NOMO-1 treated with DMSO at 0.1 percent for 48 hours (cell line): ENCODE data around the gene AP1S1.

Experiments
- DNase-seq: peaks from one replicate; lab custom pipeline; 2025; ENCODE audit not compliant: unreplicated experiment; lab: John Stamatoyannopoulos, UW

The AP1S1 gene

DNA sequence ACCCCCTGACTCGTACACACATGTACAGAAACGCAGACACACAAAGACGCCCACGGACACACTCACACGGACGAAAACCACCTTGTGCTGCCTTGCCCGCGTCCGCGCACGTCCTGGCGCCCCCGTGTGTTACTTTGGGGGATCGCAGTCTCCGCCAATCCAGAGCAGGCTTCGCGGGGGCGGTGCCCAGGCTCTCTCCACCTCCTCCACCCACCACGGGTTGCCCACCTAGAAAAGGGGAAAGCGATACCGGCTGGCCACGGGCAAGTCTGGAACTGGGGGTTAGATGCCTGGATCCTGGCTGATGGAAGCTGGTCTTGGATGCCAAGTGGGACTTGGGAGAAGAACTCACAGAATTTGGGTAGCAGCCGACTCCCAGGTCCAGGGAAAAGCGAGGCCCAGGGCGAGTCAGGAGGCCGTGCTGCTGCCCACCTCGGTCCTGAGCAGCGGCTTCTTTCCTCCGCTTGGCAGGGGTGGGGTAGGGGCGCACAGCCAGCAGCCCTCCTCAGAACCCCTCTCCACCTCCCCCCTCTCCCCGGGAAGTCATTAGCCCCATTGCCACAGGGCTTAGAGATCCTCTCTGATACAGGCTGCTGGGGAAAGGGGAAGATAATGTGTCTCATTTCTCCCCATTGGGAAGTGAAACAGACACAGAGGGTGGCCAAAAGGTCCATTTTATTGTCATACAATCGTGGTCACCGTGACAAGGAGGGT is 15.7 kb downstream of the AP1S1 start:
- DNase-seq = peak; percentile 68

DNA sequence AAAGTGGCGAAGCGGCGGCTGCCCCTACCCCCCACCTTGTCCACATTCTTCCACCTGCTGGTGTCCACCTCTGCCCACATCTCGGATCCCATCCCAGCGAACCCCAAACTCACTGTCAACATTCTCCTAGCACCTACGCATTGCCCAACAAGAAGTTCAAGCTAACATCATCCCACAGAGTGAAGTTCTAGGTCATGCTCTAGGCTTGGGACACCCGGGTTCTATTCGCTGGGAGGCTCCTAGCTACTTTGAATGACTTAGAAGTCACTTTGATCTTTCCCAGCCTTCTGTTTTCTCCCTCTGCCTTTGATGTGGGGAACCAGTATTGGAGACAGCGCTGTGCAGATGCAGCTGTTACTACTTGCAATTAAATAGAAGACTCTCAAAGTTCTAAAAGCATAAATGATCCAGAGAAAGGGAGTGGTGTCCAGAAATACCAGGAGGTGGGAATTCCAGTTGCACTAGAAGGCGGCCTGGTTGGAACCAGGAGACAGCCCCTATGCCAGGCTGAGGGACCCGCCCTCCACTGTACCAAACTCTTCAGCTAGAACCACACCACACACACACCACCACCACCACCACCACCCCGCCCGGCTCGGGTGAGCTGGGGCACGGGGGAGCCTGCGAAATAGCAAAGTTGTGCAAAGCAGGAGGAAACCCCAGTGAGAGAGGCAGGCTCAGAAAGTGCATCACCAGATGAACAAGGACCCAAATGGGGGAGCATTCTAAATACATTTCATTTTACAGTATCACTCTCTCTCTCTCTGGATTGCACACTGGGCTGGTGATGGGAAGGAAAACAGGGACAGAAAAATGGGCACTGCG is 16.6 kb downstream of the AP1S1 start:
- DNase-seq = no peak

DNA sequence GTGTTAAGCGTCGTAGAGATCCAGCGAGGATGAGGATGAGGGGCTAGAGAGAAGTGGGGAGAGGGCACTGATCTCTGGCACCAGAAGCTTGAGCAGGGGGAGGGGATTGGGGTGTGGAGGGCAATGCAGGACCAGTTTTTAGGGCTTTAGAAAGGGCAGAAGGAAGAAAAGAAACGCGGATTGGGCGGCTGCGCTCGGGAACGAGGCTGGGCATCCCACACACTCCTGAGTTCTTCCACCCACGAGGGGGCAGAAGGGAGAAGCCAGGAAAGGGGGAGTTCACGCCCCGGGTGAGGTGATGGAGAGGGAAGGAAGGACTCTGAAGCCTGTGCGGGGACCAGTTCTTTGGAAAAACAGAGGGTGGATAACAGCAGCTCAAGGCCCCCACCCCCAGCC is 17.2 kb downstream of the AP1S1 start:
- DNase-seq = no peak

DNA sequence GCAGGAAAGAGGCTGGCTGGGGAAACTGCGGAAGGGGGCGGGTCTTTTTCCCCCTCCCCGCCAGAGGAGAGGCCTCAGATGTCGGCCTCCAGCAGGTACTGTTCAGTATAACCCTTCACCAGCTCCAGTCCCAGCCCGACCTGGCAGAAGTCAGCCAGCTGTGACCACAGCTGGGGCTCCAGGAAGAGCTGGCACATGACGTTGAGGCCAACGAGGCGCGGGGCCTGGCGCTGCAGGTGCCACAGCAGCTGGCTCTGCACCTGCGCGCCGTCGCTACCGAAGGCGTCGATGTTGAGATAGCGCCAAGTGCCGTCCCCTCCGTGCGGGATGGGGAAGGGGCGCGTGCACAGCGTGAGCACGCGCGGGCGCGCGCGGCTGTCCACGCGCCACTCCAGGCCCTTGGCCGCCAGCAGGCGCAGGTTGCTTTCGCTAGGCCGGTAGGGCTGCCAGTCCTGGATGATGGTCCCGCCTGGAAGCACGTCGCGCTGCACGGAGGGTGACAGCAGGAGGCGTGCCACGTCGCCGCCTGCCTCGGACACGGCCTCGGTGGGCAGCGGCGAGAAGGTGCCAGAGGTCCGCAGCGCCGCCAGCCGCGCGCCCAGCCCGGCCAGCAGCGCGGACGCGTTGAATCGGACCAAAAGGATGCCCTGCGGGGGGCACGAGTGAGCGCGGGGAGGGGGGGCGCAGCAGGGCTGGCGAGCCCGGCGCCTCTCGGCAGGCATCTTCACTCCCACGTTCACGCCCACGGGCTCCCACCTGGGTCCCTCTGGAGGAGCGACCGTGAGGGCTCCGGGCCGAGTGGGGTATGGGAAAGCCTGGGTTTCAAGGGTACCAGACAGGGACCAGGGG is 18.0 kb downstream of the AP1S1 start:
- DNase-seq = no peak

DNA sequence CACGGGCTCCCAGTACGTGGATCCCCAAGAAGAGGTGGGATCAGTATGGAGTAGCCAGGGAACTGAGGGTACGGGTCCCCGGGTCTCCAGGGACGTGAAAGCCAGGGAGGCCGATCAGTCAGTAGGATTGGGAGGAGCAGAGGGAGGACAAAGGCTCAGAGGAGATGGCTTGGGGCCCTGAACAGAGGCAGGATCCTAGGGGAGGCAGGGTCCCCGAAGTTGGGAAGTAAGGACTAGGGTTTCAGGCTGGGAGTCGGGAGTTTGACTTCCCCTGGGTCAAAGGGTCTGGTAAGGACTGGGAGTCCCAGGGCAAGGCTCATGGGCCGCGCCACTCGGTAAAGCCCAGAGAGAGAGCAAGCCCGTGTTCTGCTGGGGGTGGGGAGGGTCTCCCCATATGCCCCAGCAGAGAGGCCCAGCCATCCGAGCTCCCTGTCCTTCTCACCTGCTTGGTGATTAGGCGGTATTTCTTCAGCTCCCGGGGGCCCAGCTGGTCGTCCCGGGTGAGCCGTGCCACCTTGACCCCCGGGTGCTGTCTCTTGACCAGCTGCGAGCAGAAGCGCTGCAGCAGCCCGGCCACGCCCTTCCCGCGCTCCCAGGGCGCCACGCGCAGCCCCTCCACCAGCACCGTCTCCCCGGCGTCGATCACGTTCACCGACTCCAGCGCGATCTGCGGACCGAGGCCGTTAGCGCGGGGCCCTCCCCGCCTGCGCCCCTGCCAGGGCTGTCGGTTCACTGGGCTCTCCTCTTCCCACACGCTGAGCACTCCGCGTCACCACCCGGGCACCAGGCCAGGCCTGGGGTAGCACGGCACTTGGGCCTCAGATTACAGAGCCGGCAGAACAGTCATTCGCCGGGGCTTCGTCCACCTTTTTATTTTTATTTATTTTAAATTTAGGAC is 18.8 kb downstream of the AP1S1 start:
- no peak for DNase-seq

DNA sequence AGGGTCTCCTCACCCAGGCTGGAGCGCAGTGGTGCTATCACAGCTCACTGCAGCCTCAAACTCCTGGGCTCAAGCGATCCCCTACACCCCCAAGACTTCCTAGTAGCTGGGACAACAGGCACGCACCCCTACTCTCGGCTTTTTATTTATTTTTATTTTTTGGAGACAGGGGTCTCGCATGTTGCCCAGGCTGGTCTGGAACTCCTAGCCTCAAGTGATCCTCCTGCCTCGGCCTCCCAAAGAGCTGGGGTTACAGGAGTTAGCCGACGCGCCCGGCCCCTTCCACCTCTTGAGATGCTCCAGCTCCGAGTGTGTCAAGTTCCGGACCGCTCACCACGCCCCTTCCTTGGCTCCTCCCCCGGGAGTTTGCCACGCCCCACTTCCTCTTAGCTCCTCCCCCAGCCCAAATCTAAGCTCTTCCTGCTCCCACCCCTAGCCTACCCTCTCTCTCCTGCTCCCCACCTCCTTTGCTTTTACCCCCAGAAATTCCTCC is 19.5 kb downstream of the AP1S1 start:
- DNase-seq = peak; percentile 59

DNA sequence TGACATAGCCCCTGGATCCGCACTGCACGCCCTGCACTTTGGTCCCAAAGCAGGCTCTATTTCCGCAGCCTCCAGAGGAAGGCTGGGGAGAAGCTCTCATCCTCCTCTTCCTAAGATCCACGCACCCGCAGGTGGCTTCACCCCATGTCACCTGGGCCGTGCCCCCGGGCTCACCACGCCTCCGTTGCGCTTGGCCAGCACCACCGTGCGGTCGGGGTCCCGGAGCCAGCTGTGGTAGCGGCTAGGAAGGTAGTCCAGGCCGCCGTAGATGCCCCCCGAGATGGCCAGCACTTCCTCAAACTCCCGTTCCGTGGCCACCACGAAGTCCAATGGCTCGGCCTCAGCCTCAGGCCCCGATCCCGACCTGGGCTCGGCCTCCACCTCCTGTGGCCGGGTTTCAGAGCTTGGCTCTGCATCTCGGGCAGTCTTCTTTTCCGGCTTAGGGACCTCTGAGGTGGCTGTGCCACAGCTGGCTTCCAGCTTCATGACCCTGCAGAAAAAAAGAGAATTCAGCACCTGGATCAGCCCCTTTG is 20.1 kb downstream of the AP1S1 start:
- no peak for DNase-seq

DNA sequence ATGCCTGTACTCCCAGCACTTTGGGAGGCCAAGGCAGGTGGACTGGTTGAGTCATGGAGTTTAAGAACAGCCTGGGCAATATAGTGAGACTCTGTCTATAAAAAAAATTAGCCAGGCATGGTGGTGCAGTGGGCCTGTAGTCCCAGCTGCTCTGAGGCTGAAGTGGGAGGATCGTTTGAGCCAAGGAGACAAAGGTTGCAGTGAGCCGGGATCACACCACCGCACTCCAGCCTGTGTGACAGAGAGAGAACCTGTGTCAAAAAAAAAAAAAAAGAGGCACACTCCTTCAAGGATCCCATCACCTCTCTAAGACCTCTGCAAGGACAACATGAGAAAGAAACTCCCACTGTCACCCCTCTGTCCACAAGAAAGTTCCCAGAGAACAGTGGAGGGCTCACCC is 21.4 kb downstream of the AP1S1 start:
- no peak for DNase-seq

DNA sequence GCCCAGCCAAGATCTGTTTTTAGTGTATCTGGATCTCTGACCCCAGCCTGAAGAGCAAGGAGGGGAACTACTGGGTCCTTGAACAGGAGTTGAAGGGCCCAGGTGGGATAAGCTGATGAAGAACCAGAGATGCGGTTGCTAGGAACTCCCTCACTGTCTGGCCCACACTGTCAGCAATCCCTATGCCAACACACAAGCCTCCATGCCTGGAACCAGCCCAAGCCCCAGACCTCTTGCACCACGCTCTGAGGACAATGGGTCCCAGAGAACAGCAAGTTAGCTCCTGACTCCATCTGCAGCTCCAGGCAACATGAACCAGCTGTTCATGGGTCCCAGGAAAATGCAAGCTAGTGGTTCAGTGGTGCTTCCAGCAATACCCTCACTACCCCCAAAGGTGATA is 23.4 kb downstream of the AP1S1 start:
- DNase-seq = no peak

DNA sequence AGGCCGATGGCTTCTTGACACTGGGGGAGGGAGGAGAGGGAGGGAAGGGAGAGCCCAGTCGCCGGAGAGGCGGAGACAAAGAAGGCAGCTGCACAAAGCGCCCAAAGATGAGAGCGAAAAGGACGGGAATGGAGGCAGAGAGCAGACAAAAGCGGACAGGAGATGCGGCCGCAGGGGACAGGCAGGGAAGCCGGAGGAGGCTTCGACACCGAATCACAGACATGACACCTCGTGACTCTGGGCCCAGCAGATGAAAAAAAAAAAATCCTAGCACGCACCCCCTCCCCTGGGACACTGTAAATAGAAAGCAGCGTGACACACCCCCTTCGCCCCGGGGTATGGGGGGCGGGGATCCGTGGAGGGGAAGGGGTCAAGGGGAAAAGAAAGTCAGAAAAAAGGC is 24.8 kb downstream of the AP1S1 start:
- DNase-seq = no peak

DNA sequence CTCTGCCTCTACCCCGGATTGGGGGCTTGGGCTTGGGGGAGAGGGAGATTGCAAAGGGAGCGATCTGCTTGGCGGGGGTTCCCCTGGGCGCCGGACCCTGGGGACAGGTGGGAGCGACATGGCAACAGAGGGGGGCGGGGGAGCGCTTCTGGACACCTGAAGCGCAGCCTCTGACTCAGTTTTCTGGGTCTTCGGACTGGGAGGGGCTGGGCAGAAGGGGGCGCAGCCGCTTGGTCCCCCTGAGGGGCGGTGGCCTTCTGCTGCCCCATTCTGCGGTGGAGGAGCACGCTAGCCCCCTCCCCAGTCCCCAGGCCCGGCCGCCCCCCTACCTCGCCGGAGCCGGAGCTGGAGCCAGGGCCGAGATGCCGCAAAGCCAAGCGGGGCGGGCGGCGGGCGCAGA is 25.4 kb downstream of the AP1S1 start:
- DNase-seq = no peak

DNA sequence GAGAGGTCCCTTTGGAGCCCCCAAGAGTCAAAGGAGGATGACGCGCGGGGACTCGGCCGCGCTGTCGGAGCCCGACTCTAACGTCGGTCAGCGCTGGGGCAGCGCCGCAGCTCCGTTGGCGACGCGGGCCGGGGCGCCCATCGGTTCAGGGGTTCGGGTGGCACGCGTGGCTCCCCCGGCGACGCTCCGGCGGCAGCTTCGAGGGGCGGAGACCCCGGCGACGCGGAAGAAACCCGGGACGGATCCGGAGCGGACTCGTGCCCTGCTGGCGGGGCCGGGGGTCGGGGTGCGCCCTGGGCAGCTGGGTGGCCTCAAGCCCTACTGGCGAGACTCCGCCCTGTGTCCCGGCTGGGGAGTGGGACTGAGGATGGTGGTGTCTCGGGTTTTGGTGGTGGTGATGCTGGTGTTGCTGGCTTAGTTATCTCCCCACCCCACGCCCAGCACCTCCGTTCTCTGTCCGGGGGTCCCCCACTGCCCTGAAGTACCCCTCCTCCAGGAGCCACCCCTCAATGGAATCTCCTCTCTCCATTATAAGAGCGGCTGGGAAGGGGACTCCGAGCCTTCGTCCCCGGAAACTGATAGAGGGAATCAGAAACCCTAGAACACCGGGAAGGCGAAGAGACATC is 26.0 kb downstream of the AP1S1 start, which contains the start of gene NAT16:
NAT16 (minus strand) TSS at position 164 of the 626 bp plus-strand sequence. CDS start 5,486 bp downstream, outside the sequence.
- DNase-seq = no peak

DNA sequence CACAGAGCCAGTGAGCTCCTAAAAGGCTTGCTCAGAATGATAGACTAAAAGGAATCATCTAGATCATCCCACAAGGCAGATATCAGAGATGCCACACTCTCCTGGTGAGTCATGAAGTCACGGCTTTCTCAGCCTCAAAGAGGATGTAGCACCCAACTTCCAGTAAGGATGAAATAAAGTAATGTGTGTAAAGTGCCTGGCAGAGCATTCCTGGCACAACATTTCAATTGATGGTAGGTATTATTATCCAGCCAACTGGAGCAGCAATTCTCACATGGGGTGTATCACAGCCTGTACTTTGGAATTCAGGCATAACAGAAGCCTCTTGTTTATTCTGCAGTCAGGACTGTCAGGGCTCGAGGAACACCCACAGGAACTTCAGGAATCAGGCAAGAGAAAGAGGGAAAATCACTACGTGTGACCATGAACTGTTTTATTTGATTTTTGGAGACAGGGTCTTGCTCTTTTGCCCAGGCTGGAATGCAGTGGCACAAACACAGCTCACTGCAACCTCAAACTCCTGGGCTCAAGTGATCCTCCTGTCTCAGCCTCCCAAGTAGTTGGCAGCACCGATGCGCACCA is 31.1 kb downstream of the AP1S1 start:
- DNase-seq = no peak

DNA sequence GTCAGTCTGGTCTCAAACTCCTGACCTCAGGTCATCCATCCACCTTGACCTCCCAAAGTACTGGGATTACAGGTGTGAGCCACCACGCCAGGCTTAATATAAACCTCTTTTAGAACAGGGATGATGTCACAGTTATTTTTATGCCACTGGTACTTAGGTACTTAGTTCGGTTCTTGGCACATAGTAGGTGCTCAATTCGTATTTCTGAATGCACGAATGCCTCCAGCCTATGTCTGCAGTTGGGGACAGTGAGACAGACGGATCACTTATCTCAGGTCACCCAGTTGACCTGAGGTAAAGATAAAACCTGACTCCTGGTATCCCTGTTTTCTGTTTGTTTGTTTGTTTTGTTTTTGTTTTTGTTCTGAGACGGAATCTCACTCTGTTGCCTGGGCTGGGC is 31.9 kb downstream of the AP1S1 start:
- no peak for DNase-seq

DNA sequence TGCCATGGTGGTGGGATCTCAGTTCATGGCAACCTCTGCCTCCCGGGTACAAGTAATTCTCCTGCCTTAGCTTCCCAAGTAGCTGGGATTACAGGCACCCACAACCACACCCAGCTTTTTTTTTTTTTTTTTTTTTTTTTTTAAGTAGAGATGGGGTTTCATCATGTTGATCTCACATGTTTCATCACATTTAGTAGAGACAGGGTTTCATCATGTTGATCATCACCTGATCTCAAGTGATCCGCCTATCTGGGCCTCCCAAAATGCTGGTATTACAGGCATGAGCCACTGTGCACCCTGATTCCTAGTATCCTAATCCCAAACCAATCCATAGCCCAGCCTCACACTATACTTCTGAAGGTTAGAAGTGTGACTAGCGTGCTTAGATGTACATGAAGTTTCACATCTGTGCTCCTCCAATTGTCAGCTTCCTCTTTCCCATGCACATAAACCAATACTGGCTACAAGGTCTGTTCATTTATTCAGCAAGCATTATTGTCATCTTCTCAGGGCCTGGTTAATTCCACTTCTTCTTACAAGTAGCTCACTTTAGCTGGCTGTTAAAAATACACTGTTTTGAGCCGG is 32.7 kb downstream of the AP1S1 start:
- peak; percentile 98 for DNase-seq

DNA sequence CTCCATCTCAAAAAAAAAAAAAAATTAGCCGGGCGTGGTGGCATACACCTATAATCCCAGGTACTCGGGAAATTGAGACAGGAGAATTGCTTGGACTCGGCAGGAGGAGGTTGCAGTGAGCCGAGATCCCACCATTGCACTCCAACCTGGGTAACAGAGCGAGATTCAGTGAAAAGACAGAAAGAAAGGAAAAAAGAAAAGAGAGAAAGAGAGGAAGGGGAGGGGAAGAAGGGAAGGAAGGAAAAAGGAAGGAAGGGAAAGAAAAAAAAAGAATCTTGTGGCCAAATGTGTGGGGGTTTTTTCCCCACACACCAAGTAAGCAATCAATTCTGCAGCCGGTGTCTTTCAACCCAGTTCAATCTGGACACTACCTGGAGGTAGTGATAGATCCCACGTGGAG is 34.8 kb downstream of the AP1S1 start:
- DNase-seq = no peak

DNA sequence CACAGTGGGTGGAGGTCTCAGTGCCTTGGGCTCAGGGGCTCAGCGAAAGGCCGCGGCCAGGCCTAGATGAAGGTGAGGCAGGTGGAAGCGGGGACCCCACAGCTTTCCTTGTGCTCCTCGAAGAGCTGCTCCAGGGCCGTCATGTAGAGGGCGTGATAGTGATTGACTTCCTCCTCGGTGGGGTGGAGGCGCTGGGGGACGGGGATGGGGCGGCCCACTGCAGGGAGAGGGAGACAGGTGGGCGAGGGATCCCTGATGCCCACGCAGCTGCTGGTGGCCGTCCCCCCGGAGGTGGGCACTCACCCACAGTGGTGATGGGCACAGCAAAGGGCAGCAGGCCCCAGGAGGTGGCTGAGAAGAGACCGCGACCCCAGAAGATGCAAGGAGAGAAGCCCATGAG is 41.6 kb downstream of the AP1S1 start:
- DNase-seq = no peak

DNA sequence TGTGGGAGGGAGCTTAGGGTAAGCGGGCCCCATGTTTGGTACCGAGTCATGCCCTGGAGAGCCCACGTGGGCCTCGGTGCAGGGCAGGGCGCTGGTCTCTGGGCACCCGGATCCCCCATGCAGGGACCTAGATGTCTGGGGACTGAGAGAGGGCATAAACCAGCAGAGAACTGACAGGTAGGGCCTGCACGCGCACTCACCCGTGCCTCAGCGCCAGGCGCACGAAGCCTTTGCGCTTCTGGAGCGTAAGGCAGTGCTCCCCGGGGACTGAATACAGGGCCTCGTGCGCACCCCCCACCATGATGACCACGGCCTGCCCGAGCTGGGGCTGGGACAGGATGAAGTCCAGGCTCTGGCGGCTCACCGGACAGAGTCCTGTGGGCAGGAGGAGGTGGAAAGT is 43.7 kb downstream of the AP1S1 start:
- no peak for DNase-seq

DNA sequence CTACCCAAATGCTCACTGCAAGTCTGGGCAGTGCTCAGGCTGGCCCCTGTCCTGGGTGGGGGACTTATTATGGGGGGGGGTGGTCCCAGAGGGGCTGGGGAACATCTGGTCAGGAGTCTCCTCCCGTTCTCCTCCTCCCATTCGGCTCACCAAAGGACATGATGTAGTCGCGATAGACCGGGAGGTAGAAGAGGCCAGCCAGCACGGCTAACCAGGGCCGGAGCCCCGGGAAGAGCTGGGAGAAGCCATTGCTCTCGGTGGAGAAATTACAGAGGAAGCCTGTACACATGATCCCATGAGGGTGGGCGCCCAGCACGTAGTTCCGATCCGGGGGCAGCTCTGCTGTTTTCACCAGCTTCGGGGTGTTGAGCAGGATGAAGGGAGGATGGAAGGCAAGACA is 44.2 kb downstream of the AP1S1 start:
- no peak for DNase-seq
